Measurements from ENCODE around the gene HMCES. TPM values are rescaled to one million over a fixed set of nuclear protein-coding genes. Genes with fewer than 3 reads are reported as not detected.
A peak's percentile ranks its signal among the peaks of the same experiment; 100 is the strongest.

The HMCES gene
- total RNA-seq, 3 donors from 2014 or later: 37.0 to 44.1 (median 41.4) TPM

DNA sequence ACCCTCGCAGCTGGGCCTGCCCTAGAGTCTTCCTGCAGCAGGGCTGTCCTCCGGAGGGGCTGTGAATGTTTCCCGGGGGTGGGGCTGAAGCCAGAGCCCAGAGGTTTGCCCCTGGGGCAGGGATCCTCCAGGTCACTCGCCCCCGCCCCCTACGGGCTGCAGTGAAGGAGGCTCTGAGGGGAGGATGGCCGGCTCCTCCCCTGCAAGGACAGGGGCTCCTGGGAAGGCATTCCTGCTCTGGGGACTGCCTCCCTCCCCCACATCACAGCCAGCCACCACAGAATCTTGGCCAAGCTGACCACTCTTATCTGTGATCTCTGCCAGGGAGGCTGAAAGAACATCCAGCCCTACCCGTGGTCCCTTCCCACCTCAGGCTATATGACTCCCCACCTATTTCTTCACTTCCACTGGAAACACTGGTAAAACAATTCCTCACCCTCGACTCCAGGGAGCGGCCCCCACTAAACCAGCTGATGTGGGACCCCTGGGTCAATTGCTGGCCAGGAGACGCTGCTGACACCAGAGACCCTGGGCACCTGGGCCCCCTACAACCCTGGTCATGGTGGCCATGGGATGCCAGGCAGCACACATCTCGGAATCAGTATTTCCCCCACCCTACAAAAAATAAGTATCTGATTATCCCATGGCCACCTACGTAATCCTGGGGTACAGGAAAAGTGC is 66.0 kb downstream of the HMCES start:
- peak; percentile 15 for ATAC-seq
- intact Hi-C loops (cut with DNase I, micrococcal nuclease): no loop called here
- Histone ChIP-seq H3K36me3 (ENCODE audit: low read depth) (no peaks in the 10 kb centered on the region), H3K4me3 (no peak overlapping the region), H3K9me3 (no peaks in the 10 kb centered on the region), H3K4me1 (ENCODE audit: low read depth) (no peaks in the 10 kb centered on the region)
- TF ChIP-seq, protein P1, sequence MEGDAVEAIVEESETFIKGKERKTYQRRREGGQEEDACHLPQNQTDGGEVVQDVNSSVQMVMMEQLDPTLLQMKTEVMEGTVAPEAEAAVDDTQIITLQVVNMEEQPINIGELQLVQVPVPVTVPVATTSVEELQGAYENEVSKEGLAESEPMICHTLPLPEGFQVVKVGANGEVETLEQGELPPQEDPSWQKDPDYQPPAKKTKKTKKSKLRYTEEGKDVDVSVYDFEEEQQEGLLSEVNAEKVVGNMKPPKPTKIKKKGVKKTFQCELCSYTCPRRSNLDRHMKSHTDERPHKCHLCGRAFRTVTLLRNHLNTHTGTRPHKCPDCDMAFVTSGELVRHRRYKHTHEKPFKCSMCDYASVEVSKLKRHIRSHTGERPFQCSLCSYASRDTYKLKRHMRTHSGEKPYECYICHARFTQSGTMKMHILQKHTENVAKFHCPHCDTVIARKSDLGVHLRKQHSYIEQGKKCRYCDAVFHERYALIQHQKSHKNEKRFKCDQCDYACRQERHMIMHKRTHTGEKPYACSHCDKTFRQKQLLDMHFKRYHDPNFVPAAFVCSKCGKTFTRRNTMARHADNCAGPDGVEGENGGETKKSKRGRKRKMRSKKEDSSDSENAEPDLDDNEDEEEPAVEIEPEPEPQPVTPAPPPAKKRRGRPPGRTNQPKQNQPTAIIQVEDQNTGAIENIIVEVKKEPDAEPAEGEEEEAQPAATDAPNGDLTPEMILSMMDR (IDR thresholded peaks at IDR 0.05): no peak
- DNase-seq: peak in 1 of 3 donors; percentile 48

DNA sequence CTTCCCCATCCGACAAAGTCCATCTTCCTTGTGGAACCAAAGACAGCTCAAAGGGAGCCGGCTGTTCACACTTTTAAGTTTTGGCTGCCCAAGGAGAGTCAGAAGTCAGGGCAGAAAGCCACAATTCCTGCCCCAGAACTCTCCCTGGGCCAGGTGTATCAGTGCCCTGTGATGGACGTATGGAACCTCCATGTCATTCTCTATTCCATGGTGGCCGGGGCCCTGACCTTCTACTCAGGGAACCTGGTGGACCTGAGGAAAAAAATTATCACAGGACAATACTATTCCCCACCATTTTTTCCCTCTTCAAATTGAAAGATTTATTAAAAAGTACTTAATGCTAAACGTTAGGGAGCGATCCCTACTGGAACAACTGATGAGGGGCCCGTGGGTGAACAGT is 66.6 kb downstream of the HMCES start:
- intact Hi-C loops (cut with DNase I, micrococcal nuclease): no loop called here
- TF ChIP-seq, protein P1 (IDR thresholded peaks at IDR 0.05): no peak

GRCh38 chr3:129345971-129346370 is 67.3 kb downstream of the HMCES start:
- no peak for ATAC-seq
- H3K36me3 ChIP-seq (ENCODE audit: low read depth): no peaks in the 10 kb centered on the region
- no peaks in the 10 kb centered on the region for H3K9me3 ChIP-seq
- no peak for DNase-seq
- TF ChIP-seq, protein P1 (IDR thresholded peaks at IDR 0.05): no peak
- no peak overlapping the region for H3K4me3 ChIP-seq
- intact Hi-C loops (cut with DNase I, micrococcal nuclease): no loop called here
- no peaks in the 10 kb centered on the region for H3K4me1 ChIP-seq (ENCODE audit: low read depth)

More for the DNA sequence above, 66.6 kb downstream of the HMCES start:
- DNase-seq (peak in 1 of 3 donors; percentile 4), ATAC-seq (no peak)
- H3K9me3 ChIP-seq: no peaks in the 10 kb centered on the region
- H3K36me3 ChIP-seq (ENCODE audit: low read depth): no peaks in the 10 kb centered on the region
- H3K4me1 ChIP-seq (ENCODE audit: low read depth): no peaks in the 10 kb centered on the region
- H3K4me3 ChIP-seq: no peak overlapping the region

GRCh38 chr3:129346695-129347457 is 68.2 kb downstream of the HMCES start:
- no peak for ATAC-seq
- H3K4me3 ChIP-seq: no peak overlapping the region
- no peaks in the 10 kb centered on the region for H3K36me3 ChIP-seq (ENCODE audit: low read depth)
- TF ChIP-seq, protein P1 (IDR thresholded peaks at IDR 0.05): no peak
- no peak for DNase-seq
- intact Hi-C loops (cut with DNase I, micrococcal nuclease): no loop called here
- H3K9me3 ChIP-seq: no peaks in the 10 kb centered on the region
- no peaks in the 10 kb centered on the region for H3K4me1 ChIP-seq (ENCODE audit: low read depth)

DNA sequence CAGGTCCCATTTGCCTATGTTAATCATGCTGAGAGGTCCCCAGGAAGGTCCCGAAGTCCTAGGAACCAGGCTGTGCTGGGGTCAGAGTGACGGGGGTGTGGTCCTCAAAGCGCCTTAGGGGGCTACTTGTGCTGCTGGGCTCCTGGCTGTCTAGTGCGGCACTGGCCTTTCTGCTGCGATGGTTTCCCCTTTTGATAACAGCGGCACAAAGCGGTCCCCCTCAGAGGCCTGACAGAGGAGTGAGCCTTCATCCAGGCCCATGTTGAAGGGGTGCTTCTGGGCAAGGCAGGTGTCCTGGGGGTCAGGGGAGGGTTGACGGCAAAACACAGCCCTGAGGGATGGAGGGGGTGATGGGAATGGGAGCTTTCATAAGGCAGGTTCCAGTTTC is 68.8 kb downstream of the HMCES start:
- Histone ChIP-seq H3K36me3 (ENCODE audit: low read depth) (no peaks in the 10 kb centered on the region), H3K4me1 (ENCODE audit: low read depth) (no peaks in the 10 kb centered on the region), H3K9me3 (no peaks in the 10 kb centered on the region), H3K4me3 (no peak overlapping the region)
- ATAC-seq (no peak), DNase-seq (peak in 1 of 3 donors; percentile 7)
- TF ChIP-seq, protein P1 (IDR thresholded peaks at IDR 0.05): no peak
- intact Hi-C loops (cut with DNase I, micrococcal nuclease): no loop called here

All from mucosa of descending colon (tissue), 3 donors.